GM19438 (cell line): Measurements from ENCODE around the gene CAMK2G.
"Not testable (repeated sequence)": the region's sequence is repeated elsewhere in the genome, so short reads cannot be mapped to it uniquely, and the experiment has no call there.

Experiments used
- ATAC-seq: cut with Tn5 transposase; IDR thresholded peaks from one replicate; pipeline ENCODE4 v1.9.1; 2021; ENCODE audit warnings: low read depth; ENCODE audit not compliant: unreplicated experiment

Gene CAMK2G

DNA sequence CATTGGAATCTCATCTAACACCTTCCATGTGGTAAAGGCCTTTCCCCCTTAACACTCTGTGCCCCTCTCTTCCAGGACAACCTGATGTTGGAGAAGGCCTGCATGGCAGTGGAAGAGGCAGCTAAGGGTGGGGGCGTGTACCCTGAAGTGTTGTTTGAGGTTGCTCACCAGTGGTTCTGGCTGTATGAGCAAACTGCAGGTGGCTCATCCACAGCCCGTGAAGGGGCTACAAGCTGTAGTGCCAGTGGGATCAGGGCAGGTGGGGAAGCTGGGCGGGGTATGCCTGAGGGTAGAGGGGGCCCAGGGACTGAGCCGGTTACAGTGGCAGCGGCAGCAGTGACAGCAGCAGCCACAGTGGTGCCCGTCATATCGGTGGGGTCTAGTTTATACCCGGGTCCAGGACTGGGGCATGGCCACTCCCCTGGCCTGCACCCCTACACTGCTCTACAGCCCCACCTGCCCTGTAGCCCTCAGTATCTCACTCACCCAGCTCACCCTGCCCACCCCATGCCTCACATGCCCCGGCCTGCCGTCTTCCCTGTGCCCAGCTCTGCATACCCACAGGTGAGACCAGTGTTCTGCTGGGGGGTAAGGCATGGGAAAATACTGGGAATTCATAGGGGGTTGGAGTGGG lies 75.3 kb downstream of the CAMK2G start:
- ATAC-seq = no peak

DNA sequence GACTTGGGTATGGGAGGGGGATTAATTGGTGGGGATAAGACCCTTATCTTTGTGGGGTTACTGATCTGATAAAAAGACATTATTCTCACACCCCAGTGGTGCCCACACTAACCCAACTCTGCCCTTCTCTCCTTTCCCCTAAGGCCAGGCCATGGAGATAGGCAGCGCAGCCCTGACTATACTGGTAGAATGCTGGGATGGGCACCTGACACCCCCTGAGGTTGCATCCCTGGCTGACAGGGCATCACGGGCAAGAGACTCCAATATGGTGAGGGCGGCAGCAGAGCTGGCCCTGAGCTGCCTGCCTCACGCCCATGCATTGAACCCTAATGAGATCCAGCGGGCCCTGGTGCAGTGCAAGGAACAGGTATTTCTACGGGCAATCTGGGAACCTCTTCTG lies 76.3 kb downstream of the CAMK2G start:
- ATAC-seq = no peak

GRCh38 chr10:73797324-73798025 lies 76.9 kb downstream of the CAMK2G start:
- ATAC-seq = no peak

GRCh38 chr10:73796766-73797165 lies 77.6 kb downstream of the CAMK2G start:
- no peak for ATAC-seq

DNA sequence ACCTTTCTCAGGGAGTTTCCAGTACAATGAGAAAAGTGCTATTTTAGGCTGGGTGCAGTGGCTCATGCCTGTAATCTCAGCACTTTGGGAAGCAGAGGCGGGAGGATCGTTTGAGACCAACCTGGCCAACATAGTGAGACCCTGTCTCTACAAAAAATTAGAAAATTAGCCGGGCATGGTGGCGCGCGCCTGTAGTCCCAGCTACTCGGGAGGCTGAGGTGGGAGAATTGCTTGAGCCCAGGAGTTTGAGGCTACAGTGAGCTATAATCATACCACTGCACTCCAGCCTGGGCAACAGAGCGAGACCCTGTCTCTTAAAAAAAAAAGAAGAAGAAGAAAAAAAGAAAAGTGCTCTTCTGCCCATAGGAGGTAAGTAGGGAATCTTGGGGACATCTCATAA lies 78.3 kb downstream of the CAMK2G start:
- ATAC-seq = not testable (repeated sequence)

- ATAC-seq = not testable (repeated sequence)
These were observed 78.9 kb downstream of the CAMK2G start for GRCh38 chr10:73795491-73795890.

DNA sequence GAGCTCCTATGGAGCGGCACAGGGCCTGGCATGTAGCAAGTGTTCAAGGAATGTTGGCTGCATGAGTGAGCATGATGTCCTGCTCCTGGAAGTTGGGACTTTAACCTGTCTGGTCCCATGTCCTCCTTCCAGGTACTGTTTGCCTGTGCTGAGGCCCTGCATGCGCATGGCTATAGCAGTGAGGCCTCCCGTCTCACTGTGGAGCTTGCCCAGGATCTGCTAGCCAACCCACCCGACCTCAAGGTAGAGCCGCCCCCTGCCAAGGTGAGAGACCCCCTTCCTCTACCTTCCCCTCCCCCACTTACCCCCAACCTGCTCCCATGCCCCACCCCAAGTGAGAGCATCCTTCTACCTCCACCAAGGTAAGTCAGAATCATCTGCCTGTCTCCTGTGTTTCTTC lies 80.9 kb downstream of the CAMK2G start:
- ATAC-seq = no peak

DNA sequence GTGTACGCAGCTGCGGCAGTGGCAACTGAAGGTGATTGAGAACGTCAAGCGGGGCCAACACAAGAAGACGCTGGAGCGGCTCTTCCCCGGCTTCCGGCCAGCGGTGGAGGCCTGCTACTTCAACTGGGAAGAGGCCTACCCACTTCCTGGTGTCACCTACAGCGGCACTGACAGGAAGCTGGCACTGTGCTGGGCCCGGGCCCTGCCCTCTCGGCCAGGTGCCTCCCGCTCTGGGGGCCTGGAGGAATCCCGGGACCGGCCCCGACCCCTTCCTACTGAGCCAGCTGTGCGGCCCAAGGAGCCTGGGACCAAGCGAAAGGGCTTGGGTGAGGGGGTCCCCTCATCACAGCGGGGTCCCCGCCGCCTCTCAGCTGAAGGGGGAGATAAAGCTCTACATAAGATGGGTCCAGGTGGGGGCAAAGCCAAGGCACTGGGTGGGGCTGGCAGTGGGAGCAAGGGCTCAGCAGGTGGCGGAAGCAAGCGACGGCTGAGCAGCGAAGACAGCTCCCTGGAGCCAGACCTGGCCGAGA lies 82.4 kb downstream of the CAMK2G start:
- no peak for ATAC-seq

DNA sequence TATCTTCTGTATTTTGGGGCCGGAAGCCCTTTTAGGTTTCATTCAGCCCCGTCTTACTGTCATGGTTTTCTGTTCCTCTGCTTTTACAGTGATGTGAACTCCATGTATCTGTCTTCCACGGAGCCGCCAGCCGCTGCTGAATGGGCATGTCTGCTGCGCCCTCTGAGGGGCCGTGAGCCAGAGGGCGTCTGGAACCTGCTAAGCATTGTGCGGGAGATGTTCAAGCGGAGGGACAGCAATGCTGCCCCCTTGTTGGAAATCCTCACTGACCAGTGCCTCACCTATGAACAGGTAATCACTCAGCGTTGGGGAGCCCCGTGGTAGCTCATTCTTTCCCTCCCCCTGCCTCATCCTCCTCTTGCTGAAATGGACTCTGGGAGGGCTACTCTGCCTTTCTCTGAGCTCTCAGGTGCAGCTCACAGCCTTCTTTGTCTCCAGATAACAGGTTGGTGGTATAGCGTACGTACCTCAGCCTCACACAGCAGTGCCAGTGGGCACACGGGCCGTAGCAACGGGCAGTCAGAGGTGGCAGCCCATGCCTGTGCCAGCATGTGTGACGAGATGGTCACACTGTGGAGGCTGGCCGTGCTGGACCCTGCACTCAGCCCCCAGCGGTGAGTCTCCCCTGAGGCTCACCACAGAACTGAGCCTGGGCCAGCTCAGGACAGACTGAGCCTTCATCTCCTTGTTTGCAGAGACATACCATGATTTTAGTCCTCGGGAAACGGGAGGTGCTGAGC lies 83.3 kb downstream of the CAMK2G start:
- ATAC-seq = no peak

GRCh38 chr10:73789659-73790055 lies 84.7 kb downstream of the CAMK2G start:
- no peak for ATAC-seq

- no peak for ATAC-seq
These were observed 85.3 kb downstream of the CAMK2G start for GRCh38 chr10:73788864-73789658.

- not testable (repeated sequence) for ATAC-seq
These were observed 87.1 kb downstream of the CAMK2G start for GRCh38 chr10:73787031-73787800.

GRCh38 chr10:73786512-73786885 lies 87.9 kb downstream of the CAMK2G start:
- no peak for ATAC-seq

GRCh38 chr10:73785721-73786511 lies 88.4 kb downstream of the CAMK2G start:
- peak; percentile 17 for ATAC-seq

DNA sequence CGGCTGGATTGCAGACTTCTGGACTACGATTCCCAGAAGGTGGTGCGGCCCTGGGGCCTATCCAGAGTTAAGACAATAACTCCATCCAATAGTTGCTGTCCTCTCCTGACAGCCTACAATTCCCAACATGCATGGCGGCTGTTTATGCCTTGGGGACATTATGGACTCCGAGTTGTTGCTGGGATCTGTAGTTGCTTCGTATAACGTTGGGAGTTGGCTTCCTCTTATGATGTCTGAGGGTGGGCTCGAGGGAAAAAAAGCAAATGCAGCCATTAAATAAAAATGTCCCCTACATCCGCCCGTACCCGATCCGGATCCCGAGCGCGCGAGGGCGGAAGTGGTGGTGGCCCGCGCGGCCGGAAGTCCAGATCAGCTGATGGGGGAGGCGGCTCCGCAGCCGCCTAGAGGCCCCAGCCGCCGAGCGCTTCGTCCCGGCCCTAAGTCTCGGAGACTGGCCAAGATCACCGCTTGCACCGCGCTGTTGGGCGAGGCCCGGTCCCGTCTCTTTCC lies 89.1 kb downstream of the CAMK2G start, which contains the start of gene ZSWIM8:
Gene ZSWIM8 (plus strand): TSS at position 396 of the 510 bp plus-strand sequence. CDS start 273 bp downstream, outside the sequence.
- ATAC-seq = peak; percentile 75

GRCh38 chr10:73782749-73783085 lies 91.6 kb downstream of the CAMK2G start:
- ATAC-seq = no peak

- peak; percentile 42 for ATAC-seq
These were observed 92.2 kb downstream of the CAMK2G start, which contains the start of gene CHCHD1 for GRCh38 chr10:73781879-73782748. Gene CHCHD1, plus strand, starts transcription at chr10:73782048. Its CDS starts 28 bp downstream, at chr10:73782076.

DNA sequence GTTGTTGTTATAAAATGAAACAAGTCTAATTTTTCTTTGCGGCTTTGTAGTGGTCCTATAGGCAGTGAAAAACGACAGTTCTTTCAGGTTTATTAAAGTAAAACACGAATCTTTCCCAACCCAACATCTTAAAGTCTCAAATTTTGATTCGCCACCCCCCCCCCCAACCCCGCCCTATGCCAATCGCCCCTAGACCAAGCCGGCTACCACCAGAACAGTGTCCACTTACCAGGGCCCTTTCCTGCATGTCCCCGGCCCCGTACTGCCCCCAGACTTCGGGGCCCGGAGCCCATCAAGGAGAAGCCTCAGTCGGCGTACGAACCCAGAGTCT lies 92.8 kb downstream of the CAMK2G start:
- peak; percentile 4 for ATAC-seq
